Fibroblast of skin of left biceps (primary cell): ENCODE data around the gene ING5.
A peak's percentile ranks its signal among the peaks of the same experiment; 100 is the strongest.
"Not testable (repeated sequence)": the region's sequence is repeated elsewhere in the genome, so short reads cannot be mapped to it uniquely, and the experiment has no call there.

Experiments
- DNase-seq, 2 experiments: peaks; one replicate each; pipeline ENCODE4 v3.0.0-alpha.2; 2013; ENCODE audit warnings: low read depth in 2 of 2

ING5 gene

DNA sequence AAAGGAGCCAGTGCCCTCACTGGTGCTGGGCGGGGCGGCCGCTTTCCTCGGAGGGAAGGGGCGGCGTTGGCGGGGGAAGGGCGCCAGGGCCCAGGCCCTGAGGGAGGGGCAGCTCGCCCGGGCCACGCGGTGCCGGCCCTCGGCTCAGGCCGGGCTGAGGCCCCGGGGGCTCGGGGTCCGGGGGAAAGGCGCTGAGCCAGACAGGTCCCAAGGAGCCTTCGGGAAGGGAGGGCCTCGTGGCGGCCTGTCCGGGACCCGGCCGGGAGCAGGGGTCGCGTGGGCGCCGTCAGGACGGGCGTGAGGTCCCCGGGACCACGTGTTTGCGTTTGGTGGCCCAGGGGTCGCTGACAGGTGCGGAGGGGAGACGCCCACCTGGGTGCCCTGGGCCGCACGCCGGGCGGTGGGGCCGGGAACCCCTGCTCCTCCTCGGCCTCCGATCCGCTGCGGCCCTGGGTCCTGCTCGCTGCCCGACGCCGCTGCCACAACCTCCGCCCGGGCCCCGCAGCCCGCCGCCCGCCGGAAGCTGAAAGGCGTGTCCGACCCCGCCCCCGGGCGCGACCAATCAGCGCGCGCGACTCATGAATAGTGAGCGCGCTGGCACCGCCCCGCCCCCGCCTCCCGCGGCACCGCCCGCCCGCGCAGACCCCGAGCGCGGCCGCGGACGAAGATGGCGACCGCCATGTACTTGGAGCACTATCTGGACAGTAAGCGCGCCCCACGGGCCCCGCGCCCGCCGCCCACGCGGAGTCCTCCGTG lies at the start of gene ING5:
ING5 (plus strand) TSS at position 641 of the 756 bp plus-strand sequence; CDS start at position 668, 27 bp downstream.
- peak; percentile 81 to 84 for DNase-seq

DNA sequence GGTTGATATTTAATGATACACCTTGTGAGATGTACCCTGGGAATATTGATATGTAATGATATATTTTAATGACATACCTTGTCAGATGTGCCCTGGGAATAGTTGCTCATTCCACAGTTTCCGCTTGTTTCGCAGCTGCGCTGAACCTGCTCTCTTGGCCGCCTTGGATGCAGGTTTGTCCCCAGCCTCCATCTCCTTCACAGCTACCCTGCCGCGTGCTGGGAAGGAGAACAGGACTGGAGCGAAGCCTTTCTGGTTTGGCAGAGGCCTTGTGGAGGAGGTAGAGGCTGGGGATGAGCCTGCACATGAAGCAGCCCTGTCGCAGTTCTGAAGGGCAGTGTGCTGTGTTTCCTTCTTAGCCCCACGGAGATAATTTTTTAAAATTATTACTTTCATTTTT lies 49.7 kb upstream of the ING5 start:
- no peak for DNase-seq

DNA sequence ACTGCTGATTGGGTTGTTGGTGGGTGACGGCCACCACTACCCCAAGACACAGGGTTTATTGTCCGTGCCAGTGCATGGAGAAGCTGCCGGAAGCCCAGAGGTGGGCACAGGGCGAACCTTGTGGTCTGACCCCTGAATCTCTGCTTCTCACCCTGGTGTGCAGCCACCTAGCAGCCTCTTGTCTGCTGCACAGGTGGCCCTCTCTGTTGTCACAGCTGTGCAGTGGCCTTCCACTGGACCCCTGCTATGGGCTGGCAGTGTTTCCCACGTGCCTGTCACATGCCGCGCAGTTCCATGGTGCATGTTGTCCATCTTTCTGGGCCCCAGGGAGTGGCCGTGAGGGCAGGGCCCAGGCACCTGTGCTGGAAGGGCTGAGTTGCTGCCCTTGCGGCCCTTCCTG lies 49.1 kb upstream of the ING5 start:
- DNase-seq, result no peak

DNA sequence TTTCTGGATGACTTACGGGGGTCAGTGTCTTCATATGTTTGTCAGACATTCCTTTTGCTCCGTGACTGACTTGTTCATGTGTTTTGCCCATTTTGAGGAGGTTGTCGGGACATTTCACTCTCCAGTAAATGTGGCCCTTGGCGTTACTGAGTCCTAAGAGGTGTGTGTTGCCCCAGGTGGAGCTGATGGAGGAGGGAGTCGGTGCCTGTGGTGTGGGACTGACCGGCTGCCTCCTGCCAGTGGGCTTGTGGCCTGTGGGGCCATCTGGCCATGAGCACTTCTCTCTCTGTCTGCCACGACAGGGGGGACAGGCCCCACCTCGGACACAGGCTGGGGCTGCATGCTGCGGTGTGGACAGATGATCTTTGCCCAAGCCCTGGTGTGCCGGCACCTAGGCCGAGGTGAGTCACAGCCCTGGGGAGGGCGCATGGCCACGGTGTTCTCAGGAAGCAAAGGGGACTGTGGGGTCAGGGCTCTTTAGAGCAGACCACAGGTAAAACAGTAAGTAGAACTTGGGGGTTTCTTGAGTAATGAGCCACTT lies 48.6 kb upstream of the ING5 start:
- no peak for DNase-seq

DNA sequence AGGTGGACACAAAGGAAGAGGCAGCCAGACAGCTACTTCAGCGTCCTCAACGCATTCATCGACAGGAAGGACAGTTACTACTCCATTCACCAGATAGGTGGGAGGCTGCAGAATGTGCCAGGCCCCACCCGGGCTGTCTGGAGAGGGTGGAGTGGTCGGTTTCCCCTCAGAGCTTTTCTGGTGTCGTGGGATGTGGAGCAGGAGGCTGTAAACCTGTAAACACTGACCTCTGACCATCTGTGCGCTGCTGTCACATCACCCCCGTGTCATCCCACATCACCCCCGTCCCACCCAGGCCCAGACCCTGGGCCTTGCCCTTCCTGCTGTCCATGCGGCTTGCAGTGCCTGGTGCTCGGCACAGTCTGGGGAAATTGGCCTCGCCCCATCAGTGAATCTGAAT lies 47.3 kb upstream of the ING5 start:
- no peak for DNase-seq

DNA sequence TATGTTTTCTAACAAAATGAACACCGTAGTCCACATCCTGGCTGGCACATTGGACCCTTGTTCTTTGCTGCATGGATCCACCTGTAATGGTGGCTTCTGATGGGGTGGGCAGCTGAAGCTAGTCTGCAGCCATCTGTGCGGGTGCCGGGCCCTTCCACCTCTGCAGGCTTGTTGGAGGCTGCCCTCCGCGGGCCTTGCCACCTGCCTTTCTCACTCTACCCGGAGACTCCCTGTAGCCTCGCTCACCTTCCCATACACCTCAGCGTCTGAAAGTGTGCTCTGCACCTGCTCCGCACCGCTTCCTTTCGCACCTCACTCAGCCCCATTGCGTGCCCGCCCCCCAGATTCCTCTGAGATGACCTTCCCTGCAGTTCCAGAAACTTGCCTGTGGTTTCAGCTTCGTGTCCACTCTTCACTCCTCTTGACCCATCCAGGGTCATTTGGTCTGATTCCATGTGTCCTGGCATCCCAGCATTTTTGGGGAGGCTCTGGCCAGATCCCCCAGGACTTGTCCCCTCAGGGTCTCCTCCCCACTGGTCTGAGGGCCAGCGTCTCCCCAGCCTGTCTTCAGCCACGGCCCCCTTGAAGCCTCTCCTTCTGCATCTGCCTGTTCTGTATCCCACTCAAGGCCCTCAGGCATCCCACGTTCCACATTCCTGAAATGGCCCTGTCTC lies 46.2 kb upstream of the ING5 start:
- no peak for DNase-seq

DNA sequence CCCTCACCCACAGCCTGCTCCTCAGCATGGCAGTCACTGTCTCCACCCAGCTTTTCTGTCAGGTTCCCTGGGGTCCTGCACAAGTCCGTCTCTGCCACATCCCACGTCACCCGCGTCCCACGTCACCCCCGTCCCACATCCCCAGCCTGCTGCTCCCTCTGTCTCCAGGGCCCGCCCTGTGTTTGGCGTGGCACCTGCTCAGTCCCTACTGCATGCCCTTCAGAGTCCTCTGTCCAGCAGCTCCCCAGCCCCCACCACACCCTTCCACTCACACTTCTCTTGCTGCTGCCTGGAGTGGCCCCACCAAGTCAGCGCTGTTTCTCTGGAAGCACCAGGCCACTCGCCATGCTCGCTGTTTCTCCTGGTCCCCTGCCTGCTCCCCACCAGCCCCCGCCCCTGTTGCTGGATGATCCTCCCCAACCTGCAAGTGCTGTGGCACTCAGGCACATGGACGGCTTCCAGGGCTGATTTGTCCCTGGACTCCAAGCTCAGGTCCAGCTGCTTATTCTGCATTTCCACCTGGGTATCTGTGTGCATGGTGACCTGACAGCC lies 45.6 kb upstream of the ING5 start:
- DNase-seq, result no peak

DNA sequence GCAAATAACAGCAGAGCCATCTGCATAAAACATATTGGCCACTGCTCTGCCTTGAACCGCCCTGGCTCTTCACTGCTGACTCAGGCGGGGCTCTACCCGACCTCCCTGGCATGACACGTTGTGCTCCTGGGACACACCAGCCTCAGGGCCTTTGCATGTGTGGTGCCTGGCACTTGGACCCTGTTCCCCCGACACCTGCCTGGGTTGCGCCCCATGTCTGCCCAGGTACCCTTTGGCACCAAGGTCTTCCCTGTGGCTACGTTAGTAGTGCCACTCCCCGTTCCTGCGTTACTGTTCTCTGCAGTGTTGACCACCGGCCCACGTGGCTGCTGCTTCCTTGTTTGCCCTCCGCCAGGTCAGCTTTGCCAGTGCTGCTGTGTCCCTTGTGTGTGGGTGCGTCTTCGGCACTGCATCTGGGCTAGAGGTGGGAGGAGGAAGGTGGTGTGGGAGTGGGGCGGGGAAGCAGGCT lies 44.0 kb upstream of the ING5 start:
- DNase-seq, result no peak

DNA sequence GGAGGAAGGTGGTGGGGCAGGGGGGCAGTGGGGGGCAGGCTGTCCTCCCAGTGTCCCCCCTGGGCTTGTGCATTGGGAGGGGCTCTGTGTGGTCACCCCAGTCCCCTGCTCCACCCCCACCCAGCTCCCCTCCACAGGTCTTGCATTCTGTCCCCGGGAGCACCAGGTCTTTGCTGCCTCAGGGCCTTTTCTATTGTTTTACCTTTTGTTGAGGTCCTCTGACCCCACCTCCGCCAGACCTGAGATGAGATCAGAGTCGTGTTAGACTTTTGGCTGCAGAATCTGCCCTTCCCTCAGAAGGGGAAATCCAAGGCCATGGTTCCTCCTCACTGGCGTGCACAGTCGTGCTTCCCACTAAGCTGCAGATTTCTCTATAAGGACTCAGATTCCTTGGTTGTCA lies 43.5 kb upstream of the ING5 start:
- DNase-seq, result no peak

DNA sequence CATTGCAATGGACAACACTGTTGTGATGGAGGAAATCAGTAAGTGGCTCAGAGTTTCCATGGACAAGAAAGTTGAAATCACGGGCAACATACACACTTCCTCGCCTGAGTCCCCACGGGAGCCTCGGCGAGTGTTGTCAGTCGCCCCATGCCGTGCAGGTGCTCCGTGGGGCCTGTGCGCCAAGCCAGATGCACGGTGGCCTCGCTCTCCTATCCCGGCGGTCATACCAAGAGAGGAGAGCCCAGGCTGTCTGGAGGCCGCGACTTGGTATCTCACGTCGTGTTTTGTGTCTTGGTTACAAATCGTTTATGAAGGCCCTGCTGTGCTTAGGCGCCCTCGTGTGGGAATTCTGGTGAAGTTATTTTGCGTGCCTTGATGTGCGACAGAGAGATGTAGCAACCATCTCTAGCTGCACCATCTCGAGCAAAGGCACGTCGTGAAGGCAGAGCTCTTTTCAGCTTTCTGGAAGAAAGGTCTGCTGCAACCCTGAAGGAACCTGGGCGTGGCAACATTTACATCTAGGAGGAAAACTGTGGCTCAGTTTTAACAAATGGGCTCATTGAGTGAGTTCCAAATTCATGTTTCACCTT lies 42.6 kb upstream of the ING5 start:
- DNase-seq, result peak; percentile 24 to 29

DNA sequence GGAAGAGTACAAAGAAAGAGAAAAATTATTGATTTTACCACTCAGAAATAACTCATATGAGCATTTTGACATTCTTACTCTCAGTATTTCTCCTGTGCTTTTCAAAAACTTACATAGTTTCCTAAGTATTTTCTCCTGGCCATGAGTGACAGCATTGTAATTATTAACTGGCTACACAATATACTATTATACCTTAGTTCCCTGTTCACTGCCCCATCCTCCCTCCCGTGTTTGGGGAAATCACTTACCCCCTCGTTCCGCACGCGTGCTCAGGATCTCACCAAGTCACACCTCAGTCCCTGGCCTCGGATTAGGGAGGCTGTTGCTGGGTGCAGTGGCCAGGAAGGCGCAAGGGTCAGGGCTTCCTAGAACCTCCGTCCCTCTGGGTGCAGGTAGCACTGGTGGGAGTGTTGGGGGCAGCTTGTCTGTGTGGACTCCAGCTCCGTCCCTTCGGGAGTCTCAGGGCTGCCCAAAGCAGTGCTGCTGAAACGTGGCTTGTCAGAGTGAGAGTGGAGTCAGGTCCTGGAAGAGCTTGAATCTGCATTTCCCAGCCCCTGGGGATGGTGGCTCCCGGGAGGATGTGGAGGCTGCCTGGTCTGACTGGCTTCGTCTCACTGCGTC lies 41.1 kb upstream of the ING5 start:
- no peak for DNase-seq

DNA sequence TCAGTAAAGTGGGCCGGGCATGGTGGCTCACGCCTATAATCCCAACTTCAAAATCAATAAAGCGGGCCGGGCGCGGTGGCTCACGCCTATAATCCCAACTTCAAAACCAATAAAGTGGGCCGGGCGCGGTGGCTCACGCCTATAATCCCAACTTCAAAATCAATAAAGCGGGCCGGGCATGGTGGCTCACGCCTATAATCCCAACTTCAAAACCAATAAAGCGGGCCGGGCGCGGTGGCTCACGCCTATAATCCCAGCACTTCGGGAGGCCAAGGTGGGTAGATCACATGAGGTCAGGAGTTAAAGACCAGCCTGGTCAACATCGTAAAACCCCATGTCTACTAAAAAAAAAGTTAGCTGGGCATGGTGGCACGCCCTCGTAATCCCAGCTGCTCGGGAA lies 39.1 kb upstream of the ING5 start:
- DNase-seq, result not testable (repeated sequence)

DNA sequence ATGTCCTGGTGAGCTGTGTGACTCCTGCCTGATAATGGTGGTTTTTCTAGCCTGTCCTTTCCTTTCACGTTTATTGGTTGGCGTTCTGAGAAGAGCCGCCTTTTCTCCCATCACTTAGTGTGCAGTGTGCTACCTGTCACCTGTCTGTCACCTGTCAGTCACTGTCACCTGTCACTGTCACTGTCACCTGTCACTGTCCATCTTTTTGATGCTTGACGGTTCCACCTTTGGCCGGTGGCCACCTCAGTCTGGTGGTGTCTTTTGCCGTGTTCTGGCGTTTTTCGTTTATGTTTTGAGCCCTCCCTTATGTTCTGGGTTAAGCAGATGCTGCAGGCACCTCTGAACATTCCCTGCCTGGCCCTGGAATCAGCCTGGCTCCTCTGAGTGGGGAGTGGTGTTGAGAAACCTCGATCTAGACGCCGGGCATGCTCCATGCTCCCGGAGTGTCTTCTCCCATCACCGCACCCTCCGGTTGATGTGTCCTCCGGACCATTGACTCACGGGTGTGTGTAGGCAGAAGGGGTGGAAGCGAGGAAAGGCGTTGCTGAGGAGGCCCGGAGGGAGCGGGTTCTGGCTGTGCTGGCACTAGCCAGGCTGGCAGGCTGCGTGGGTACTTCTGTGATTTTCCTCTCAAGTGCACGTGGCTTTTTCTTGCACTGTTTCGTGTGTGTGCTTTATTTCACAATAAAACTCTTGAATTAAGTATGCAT lies 36.0 kb upstream of the ING5 start:
- DNase-seq, result no peak

DNA sequence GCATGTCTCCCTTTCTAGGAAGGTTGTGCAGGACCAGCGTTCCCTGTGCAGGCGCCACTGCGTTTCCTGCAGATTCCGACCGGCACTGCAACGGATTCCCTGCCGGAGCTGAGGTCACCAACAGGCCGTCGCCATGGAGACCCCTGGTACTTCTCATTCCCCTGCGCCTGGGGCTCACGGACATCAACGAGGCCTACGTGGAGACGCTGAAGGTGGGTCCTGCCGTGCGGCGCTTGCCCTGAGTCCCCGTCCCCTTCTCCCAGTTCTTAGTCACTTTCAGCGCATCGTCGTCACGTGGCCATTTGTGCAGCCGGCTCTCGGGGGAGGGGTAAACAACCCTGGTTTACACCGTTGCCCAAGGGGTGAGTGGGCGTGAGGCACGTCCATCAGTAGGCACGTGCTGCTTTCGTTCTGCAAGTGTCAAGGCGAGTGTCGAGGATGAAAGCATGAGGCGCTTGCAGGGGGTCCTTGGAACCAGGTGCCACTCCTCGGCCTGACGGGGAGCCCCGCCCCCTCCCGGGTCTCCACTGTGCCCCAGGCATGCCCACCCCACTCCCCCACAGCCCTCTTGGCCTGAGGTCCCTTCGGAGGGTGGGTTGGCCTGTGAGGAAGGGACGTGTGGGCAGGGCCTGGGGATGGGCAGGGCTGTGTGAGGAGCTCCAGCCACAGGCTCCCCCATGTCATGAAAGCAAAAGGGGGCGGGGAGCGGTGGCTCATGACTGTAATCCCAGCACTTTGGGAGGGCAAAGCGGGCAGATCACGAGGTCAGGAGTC lies 35.0 kb upstream of the ING5 start:
- DNase-seq, result no peak

DNA sequence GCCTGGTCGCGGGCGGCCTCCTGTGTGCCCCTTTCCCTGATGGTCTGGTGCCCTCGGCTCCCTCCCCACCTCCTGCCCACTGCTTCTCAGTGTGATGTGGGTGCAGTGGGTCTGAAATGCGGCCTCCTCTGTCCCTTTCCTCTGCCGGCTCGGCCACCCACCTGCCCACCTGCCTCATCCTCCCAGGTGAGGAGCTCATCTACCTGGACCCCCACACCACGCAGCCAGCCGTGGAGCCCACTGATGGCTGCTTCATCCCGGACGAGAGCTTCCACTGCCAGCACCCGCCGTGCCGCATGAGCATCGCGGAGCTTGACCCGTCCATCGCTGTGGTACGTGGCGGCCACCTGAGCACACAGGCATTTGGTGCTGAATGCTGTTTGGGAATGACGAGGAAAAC lies 33.5 kb upstream of the ING5 start:
- DNase-seq, result no peak

DNA sequence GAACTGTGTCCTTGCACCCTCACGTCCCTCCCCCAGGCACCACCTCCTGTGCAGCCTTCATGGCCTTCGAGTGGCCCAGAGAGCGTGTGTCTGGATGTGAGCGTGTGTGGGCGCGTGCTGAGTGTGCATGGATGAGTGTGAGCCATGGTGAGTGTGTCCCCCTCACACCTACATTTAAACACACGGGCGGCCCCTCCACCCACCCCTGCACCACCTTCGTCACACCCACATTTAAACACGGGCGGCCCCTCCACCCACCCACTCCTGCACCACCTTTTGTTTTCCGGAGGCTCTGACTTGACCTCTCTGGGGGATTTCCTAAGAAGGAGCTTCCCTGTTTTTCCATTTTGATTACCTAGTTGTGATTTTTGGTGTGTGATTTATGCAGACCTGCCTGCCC lies 33.0 kb upstream of the ING5 start:
- no peak for DNase-seq

DNA sequence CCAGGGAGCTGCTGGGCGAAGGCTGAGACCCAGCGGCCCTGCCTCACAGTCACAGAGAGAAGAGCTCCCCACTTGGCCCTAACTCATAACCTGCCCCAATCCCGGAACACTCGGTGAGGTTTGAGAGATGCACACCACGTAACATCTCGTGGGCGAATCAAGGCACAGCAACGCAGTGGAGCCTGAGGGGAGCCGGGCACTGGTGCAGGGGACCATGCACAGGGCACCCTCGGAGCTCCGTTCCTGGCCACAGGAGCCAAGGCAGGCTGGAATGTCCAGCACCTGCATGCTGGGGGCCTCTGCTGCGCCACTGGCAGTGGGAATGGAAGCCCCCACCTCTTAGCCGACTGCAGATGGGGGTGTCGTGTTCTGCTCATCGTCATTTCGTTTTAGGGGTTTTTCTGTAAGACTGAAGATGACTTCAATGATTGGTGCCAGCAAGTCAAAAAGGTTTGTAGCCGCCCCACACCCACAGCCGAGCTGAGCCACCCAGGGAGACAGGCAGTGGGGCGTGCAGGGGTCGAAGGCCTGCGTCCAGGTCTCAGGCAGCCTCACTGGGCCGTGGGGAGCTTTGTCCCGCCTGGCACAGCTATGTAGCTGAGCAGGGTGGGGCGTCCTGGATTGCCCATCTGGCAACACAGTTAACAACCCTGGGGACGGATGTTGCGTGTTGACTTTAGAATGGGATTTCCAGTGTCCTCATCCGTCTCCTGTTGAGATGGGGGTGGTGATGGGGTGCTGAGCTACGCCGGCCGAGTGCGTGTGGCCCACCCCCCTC lies 31.3 kb upstream of the ING5 start:
- DNase-seq, result no peak

DNA sequence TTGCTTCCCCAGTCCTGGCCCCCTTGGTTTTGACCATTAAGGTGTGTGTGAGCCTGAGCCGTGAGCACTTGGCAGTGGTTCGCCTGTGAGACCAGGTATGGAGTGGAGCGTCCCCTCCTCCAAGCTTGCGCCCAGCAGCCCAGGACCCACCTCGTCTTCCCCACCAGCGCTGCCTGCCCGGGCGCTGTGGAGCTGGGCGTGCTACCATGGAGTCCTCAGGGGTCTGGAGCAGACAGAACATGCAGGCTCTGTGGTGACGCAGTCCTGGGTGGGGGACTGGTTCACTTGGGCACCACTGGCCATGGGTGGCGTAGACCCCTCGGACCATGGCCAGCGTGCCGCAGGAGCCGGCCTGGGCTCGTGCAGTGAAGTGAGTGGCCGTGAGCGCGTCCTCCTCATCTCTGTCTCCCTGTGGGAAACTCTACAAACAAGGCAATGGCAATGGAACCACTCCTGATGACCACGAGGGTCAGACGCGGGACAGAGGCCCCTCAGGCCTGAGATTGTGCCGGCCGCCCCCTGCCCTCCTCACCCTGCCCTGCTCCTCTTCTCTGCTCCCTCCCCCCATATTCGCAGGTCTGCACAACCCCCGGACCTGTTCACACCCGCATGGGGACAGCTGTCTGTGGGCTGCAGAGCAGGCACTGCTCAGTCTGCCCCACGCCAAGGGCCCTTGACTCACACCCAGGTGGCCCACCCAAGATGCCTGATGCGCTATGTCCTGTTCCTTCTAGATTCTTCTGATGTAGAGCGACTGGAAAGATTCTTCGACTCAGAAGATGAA lies 30.2 kb upstream of the ING5 start:
- no peak for DNase-seq
